Mucosa of stomach (tissue), 1 donor: ENCODE measurements around the gene HOXB13.

Source experiments
- H3K27me3 ChIP-seq: one replicate; pipeline ENCODE4 v1.7.0; 2013; ENCODE audit warnings: mild to moderate bottlenecking, low read length; ENCODE audit not compliant: control insufficient read depth, insufficient read depth
- H3K36me3 ChIP-seq: one replicate; pipeline ENCODE4 v1.7.0; 2013; ENCODE audit warnings: low read length; ENCODE audit not compliant: control insufficient read depth, insufficient read depth
- H3K4me1 ChIP-seq: one replicate; pipeline ENCODE4 v1.7.0; 2013; ENCODE audit warnings: mild to moderate bottlenecking, low read length; ENCODE audit not compliant: control insufficient read depth, insufficient read depth
- H3K4me3 ChIP-seq: one replicate; pipeline ENCODE4 v1.7.0; 2013; ENCODE audit warnings: low read length
- H3K9ac ChIP-seq: one replicate; pipeline ENCODE4 v1.7.0; 2013; ENCODE audit warnings: mild to moderate bottlenecking, low read length, moderate library complexity
- H3K9me3 ChIP-seq: one replicate; pipeline ENCODE4 v1.7.0; 2013; ENCODE audit warnings: mild to moderate bottlenecking, low read length, moderate library complexity; ENCODE audit not compliant: control insufficient read depth
- donor health status: Pancreatic carcinoma.

Gene HOXB13

GRCh38 chr17:48701864-48702532 lies 26.6 kb downstream of the HOXB13 start:
- Histone ChIP-seq H3K4me3 (no peak overlapping the region), H3K36me3 (no peaks in the 10 kb centered on the region), H3K27me3 (peaks cover 43% of the 10 kb centered on the region), H3K4me1 (no peaks in the 10 kb centered on the region), H3K9ac (no peak overlapping the region), H3K9me3 (no peaks in the 10 kb centered on the region)

- H3K4me1 ChIP-seq, result no peaks in the 10 kb centered on the region
- H3K9me3 ChIP-seq, result no peaks in the 10 kb centered on the region
- no peak overlapping the region for H3K9ac ChIP-seq
- H3K36me3 ChIP-seq, result no peaks in the 10 kb centered on the region
- no peak overlapping the region for H3K4me3 ChIP-seq
- peaks cover 18% of the 10 kb centered on the region for H3K27me3 ChIP-seq
These were observed 35.4 kb downstream of the HOXB13 start for GRCh38 chr17:48693178-48693577.

- no peak overlapping the region for H3K4me3 ChIP-seq
- H3K9ac ChIP-seq, result no peak overlapping the region
- no peaks in the 10 kb centered on the region for H3K9me3 ChIP-seq
- H3K36me3 ChIP-seq, result no peaks in the 10 kb centered on the region
- H3K4me1 ChIP-seq, result no peaks in the 10 kb centered on the region
- H3K27me3 ChIP-seq, result peaks cover 10% of the 10 kb centered on the region
These were observed 36.5 kb downstream of the HOXB13 start for GRCh38 chr17:48692049-48692448.

- Histone ChIP-seq H3K4me3 (no peak overlapping the region), H3K27me3 (peaks cover 10% of the 10 kb centered on the region), H3K36me3 (no peaks in the 10 kb centered on the region), H3K9ac (no peak overlapping the region), H3K9me3 (no peaks in the 10 kb centered on the region), H3K4me1 (no peaks in the 10 kb centered on the region)
These were observed 37.9 kb downstream of the HOXB13 start for GRCh38 chr17:48690655-48691054.

GRCh38 chr17:48681609-48682008 lies 46.9 kb downstream of the HOXB13 start:
- H3K4me1 ChIP-seq, result peaks cover 4% of the 10 kb centered on the region
- H3K4me3 ChIP-seq, result no peak overlapping the region
- H3K36me3 ChIP-seq, result no peaks in the 10 kb centered on the region
- no peaks in the 10 kb centered on the region for H3K9me3 ChIP-seq
- H3K27me3 ChIP-seq, result peaks cover 38% of the 10 kb centered on the region
- H3K9ac ChIP-seq, result no peak overlapping the region

- Histone ChIP-seq H3K9ac (no peak overlapping the region), H3K4me1 (peaks cover 4% of the 10 kb centered on the region), H3K4me3 (no peak overlapping the region), H3K36me3 (no peaks in the 10 kb centered on the region), H3K27me3 (peaks cover 35% of the 10 kb centered on the region), H3K9me3 (no peaks in the 10 kb centered on the region)
These were observed 49.0 kb downstream of the HOXB13 start for GRCh38 chr17:48679385-48680096.

- H3K36me3 ChIP-seq, result no peaks in the 10 kb centered on the region
- no peak overlapping the region for H3K9ac ChIP-seq
- no peaks in the 10 kb centered on the region for H3K9me3 ChIP-seq
- no peak overlapping the region for H3K4me3 ChIP-seq
- peaks cover 34% of the 10 kb centered on the region for H3K27me3 ChIP-seq
- peaks cover 4% of the 10 kb centered on the region for H3K4me1 ChIP-seq
These were observed 50.2 kb downstream of the HOXB13 start for GRCh38 chr17:48678141-48678971.

GRCh38 chr17:48676963-48677558 lies 51.5 kb downstream of the HOXB13 start:
- Histone ChIP-seq H3K4me3 (no peak overlapping the region), H3K27me3 (peaks cover 39% of the 10 kb centered on the region), H3K36me3 (no peaks in the 10 kb centered on the region), H3K9me3 (no peaks in the 10 kb centered on the region), H3K9ac (no peak overlapping the region), H3K4me1 (peaks cover 4% of the 10 kb centered on the region)
